ENCODE results near the gene PRKN.

- no peak for TF ChIP-seq CTCF (IDR thresholded peaks at IDR 0.05; ENCODE audit: low read length)
- no peak for TF ChIP-seq EZH2 (IDR thresholded peaks at IDR 0.05; ENCODE audit: borderline replicate concordance, low read length)
These were observed 648.9 kb downstream of the PRKN start for GRCh38 chr6:162078667-162079066.

Data from OCI-LY1 (cell line).